Right cardiac atrium (tissue), 5 donors: ENCODE measurements around the gene DDX60. TPM values are rescaled to one million over a fixed set of nuclear protein-coding genes. Genes with fewer than 3 reads are reported as not detected.

Experiments used
- ATAC-seq, 2 donors: fragments of 200-7000 bp; cut with Tn5 transposase; one replicate each; pipeline versions ENCODE4 v1.8.0 to v1.9.1; 2020; ENCODE audit warnings: moderate library complexity in 2 of 2, mild to moderate bottlenecking in 1 of 2
- DNase-seq, 3 donors: peaks; one replicate each; pipeline ENCODE4 v3.0.0-alpha.2; 2020
- H3K27ac ChIP-seq: one replicate; pipeline ENCODE4 v1.5.1; 2013; ENCODE audit warnings: mild to moderate bottlenecking, low read length, control low read depth, moderate library complexity
- H3K27me3 ChIP-seq: one replicate; pipeline ENCODE4 v1.6.1; 2013; ENCODE audit not compliant: control insufficient read depth, insufficient read depth
- H3K4me1 ChIP-seq: one replicate; pipeline ENCODE4 v1.6.1; 2013; ENCODE audit warnings: low read length; ENCODE audit not compliant: control insufficient read depth, insufficient read depth
- H3K4me3 ChIP-seq: one replicate; pipeline ENCODE4 v1.5.1; 2013; ENCODE audit warnings: low read length, control low read depth
- H3K9me3 ChIP-seq: one replicate; pipeline ENCODE4 v1.6.1; 2013; ENCODE audit warnings: low read length; ENCODE audit not compliant: control insufficient read depth
- WGBS: extraction: QIAGEN DNeasy Blood & Tissue Kit; methylation state at CpG from one replicate; pipeline ENCODE4 v1.1.7; 2013; 5-methylcytosine and 5-hydroxymethylcytosine counted together
- intact Hi-C, 4 donors: fragments of 100-400 bp; cut with DNase I; formaldehyde crosslinking; loops; one replicate each; pipeline versions ENCODE4 v1.11.0 to v1.14.0; 2022 to 2023
- polyA plus RNA-seq: library from polyadenylated mRNA; stranded (reverse); fragments of 200-250 nt; gene quantifications from one replicate; pipeline ENCODE4 v1.2.3, GENCODE V29; 2013
- total RNA-seq, 4 donors: library from RNA; stranded (reverse); fragmentation: NEBNext Ultra II Directional; extraction: Animal tissue kit (Norgen Biotek cat#: 25700); gene quantifications; one replicate each; pipeline ENCODE4 v1.2.1, GENCODE V29; 2021
- donor health status: healthy with polysubstance abuse.
- donor health status: DM: no; HTN: yes; CAD: no.
- donor health status: DM: no; HTN: no; CAD: no.
- donor health status: DM: no; HTN: yes; CAD: no; lungs with severe emphysema.
- donor health status: DM: yes; HTN: yes; CAD: no.

Gene DDX60
- total and polyA plus RNA-seq, 5 donors = 4.6 to 14.7 (median 9.5) TPM

- Histone ChIP-seq H3K27me3 (no peaks in the 10 kb centered on the region), H3K9me3 (peaks cover 6% of the 10 kb centered on the region), H3K4me3 (no peak overlapping the region), H3K4me1 (no peaks in the 10 kb centered on the region), H3K27ac (no peak overlapping the region)
- intact Hi-C loops = no loop called here
- 90% methylated on average over 4 of the region's 4 CpGs for WGBS
- DNase-seq = no peak
- no peak for ATAC-seq
These were observed 115.2 kb downstream of the DDX60 start for GRCh38 chr4:168203233-168203911.

GRCh38 chr4:168200685-168201084 is 117.9 kb downstream of the DDX60 start:
- Histone ChIP-seq H3K27me3 (no peaks in the 10 kb centered on the region), H3K27ac (no peak overlapping the region), H3K9me3 (peaks cover 6% of the 10 kb centered on the region), H3K4me3 (no peak overlapping the region), H3K4me1 (no peaks in the 10 kb centered on the region)
- 79% methylated on average over 3 of the region's 3 CpGs for WGBS
- DNase-seq = no peak
- ATAC-seq = no peak
- intact Hi-C loops = no loop called here

- peaks cover 6% of the 10 kb centered on the region for H3K9me3 ChIP-seq
- no peaks in the 10 kb centered on the region for H3K4me1 ChIP-seq
- H3K4me3 ChIP-seq = no peak overlapping the region
- intact Hi-C loops = no loop called here
- H3K27me3 ChIP-seq = no peaks in the 10 kb centered on the region
- ATAC-seq (no peak), DNase-seq (no peak)
- WGBS = 57% methylated on average over 4 of the region's 4 CpGs
- H3K27ac ChIP-seq = no peak overlapping the region
These were observed 119.1 kb downstream of the DDX60 start for GRCh38 chr4:168199260-168199957.

- no peak for DNase-seq
- no peak for ATAC-seq
- Histone ChIP-seq H3K4me3 (no peak overlapping the region), H3K9me3 (no peaks in the 10 kb centered on the region), H3K27me3 (no peaks in the 10 kb centered on the region), H3K4me1 (no peaks in the 10 kb centered on the region), H3K27ac (no peak overlapping the region)
- intact Hi-C loops = no loop called here
These were observed 120.6 kb downstream of the DDX60 start for GRCh38 chr4:168197926-168198325.

GRCh38 chr4:168188754-168189153 is 129.8 kb downstream of the DDX60 start:
- no peak for ATAC-seq
- WGBS = 79% methylated on average over 1 of the region's 1 CpG
- Histone ChIP-seq H3K27me3 (no peaks in the 10 kb centered on the region), H3K9me3 (no peaks in the 10 kb centered on the region), H3K27ac (no peak overlapping the region), H3K4me3 (no peak overlapping the region), H3K4me1 (no peaks in the 10 kb centered on the region)
- no peak for DNase-seq
- intact Hi-C loops = no loop called here

GRCh38 chr4:168183717-168184571 is 134.6 kb downstream of the DDX60 start:
- no peak overlapping the region for H3K4me3 ChIP-seq
- no peak overlapping the region for H3K27ac ChIP-seq
- no peaks in the 10 kb centered on the region for H3K9me3 ChIP-seq
- 27% methylated on average over 6 of the region's 6 CpGs for WGBS
- no peaks in the 10 kb centered on the region for H3K27me3 ChIP-seq
- H3K4me1 ChIP-seq = no peaks in the 10 kb centered on the region
- intact Hi-C loops = no loop called here
- ATAC-seq = peak; percentile 26 to 35
- no peak for DNase-seq

- H3K4me3 ChIP-seq = no peak overlapping the region
- WGBS = 89% methylated on average over 5 of the region's 5 CpGs
- no peaks in the 10 kb centered on the region for H3K9me3 ChIP-seq
- intact Hi-C loops = no loop called here
- no peaks in the 10 kb centered on the region for H3K27me3 ChIP-seq
- H3K27ac ChIP-seq = no peak overlapping the region
- ATAC-seq (no peak), DNase-seq (no peak)
- no peaks in the 10 kb centered on the region for H3K4me1 ChIP-seq
These were observed 140.9 kb downstream of the DDX60 start for GRCh38 chr4:168177546-168178149.

- ATAC-seq (no peak), DNase-seq (no peak)
- Histone ChIP-seq H3K27ac (no peak overlapping the region), H3K4me3 (no peak overlapping the region), H3K27me3 (no peaks in the 10 kb centered on the region), H3K4me1 (no peaks in the 10 kb centered on the region), H3K9me3 (no peaks in the 10 kb centered on the region)
- intact Hi-C loops = no loop called here
- WGBS = 87% methylated on average over 6 of the region's 6 CpGs
These were observed 144.2 kb downstream of the DDX60 start for GRCh38 chr4:168174308-168174707.

GRCh38 chr4:168167714-168168284 is 150.8 kb downstream of the DDX60 start:
- Histone ChIP-seq H3K9me3 (no peaks in the 10 kb centered on the region), H3K27ac (no peak overlapping the region), H3K27me3 (no peaks in the 10 kb centered on the region), H3K4me3 (no peak overlapping the region), H3K4me1 (no peaks in the 10 kb centered on the region)
- intact Hi-C loops = no loop called here
- no peak for DNase-seq
- 86% methylated on average over 6 of the region's 6 CpGs for WGBS
- ATAC-seq = no peak
